Activated CD8-positive, alpha-beta T cell treated with anti-CD3 and anti-CD28 coated beads for 36 hours (primary cell): ENCODE measurements around the gene PGM2L1. TPM values are rescaled to one million over a fixed set of nuclear protein-coding genes. Genes with fewer than 3 reads are reported as not detected.
"Not testable (repeated sequence)": the region's sequence is repeated elsewhere in the genome, so short reads cannot be mapped to it uniquely, and the experiment has no call there.

Experiments
- ATAC-seq: fragments of 200-7000 bp; cut with Tn5 transposase; one replicate; pipeline ENCODE4 v1.10.0; 2021; ENCODE audit warnings: mild to moderate bottlenecking, moderate library complexity
- CTCF ChIA-PET: fragments of 350-600 bp; sonication (Branson Sonifier 250); formaldehyde crosslinking; loops from one replicate; lab custom pipeline; 2021; ENCODE audit warnings: antibody characterized with exemption; lab: Charles Lee
- POLR2A ChIA-PET: fragments of 350-600 bp; sonication (Branson Sonifier 250); formaldehyde crosslinking; loops from one replicate; lab custom pipeline; 2021; ENCODE audit warnings: antibody characterized with exemption; lab: Charles Lee
- DNase-seq: peaks from one replicate; pipeline ENCODE4 v3.0.0-alpha.2; 2020
- H3K27ac Mint-ChIP-seq: one replicate; pipeline ENCODE4 v1.8.0; 2021; ENCODE audit warnings: mild to moderate bottlenecking, mixed read lengths
- H3K27me3 Mint-ChIP-seq: one replicate; pipeline ENCODE4 v1.8.0; 2021; ENCODE audit warnings: mixed read lengths
- H3K36me3 Mint-ChIP-seq: one replicate; pipeline ENCODE4 v1.8.0; 2021; ENCODE audit warnings: low read depth, mixed read lengths
- H3K4me1 Mint-ChIP-seq: one replicate; pipeline ENCODE4 v1.8.0; 2021; ENCODE audit warnings: low read depth, mixed read lengths
- H3K4me3 Mint-ChIP-seq: one replicate; pipeline ENCODE4 v1.8.0; 2021; ENCODE audit warnings: mild to moderate bottlenecking, moderate library complexity, mixed read lengths
- H3K9me3 Mint-ChIP-seq: one replicate; pipeline ENCODE4 v1.8.0; 2021; ENCODE audit warnings: mixed read lengths
- CTCF ChIP-seq: fragments of 200-600 bp; IDR thresholded peaks from one replicate; pipeline ENCODE4 v1.8.0; 2022; ENCODE audit warnings: antibody characterized with exemption, mild to moderate bottlenecking
- intact Hi-C: fragments of 100-400 bp; cut with micrococcal nuclease; formaldehyde crosslinking; loops from one replicate; pipeline ENCODE4 v1.10.0; 2022
- total RNA-seq, 2 experiments: library from RNA; stranded (reverse); gene quantifications; one replicate each; pipeline ENCODE4 v1.2.3, GENCODE V29; 2021

Gene PGM2L1
- total RNA-seq, 2 experiments from 2014 or later, result 5.8 to 5.9 TPM

- no peak for TF ChIP-seq CTCF
- no peaks in the 10 kb centered on the region for H3K27me3 Mint-ChIP-seq
- no peak overlapping the region for H3K27ac Mint-ChIP-seq
- DNase-seq, result no peak
- no peaks in the 10 kb centered on the region for H3K9me3 Mint-ChIP-seq
- H3K36me3 Mint-ChIP-seq, result peaks cover 6% of the 10 kb centered on the region
- ATAC-seq, result no peak
- intact Hi-C loops, result no loop called here
- ChIA-PET CTCF (interaction anchor here (2.3 kb wide), 1 partner anchor 83 kb away, joined by 9 read pairs; no protein-coding TSS in a partner anchor), POLR2A (no interaction called here)
- H3K4me3 Mint-ChIP-seq, result no peak overlapping the region
- no peaks in the 10 kb centered on the region for H3K4me1 Mint-ChIP-seq
Observed at GRCh38 chr11:74338963-74339362, 59.3 kb downstream of the PGM2L1 start.

GRCh38 chr11:74333193-74333592, 65.0 kb downstream of the PGM2L1 start:
- ATAC-seq, result no peak
- no peaks in the 10 kb centered on the region for H3K27me3 Mint-ChIP-seq
- TF ChIP-seq CTCF, result no peak
- no peaks in the 10 kb centered on the region for H3K9me3 Mint-ChIP-seq
- ChIA-PET CTCF (interaction anchor here (1.9 to 2.3 kb wide), 2 partner anchors 12 to 78 kb away, joined by 7 to 8 read pairs; no protein-coding TSS in a partner anchor), POLR2A (no interaction called here)
- H3K27ac Mint-ChIP-seq, result no peak overlapping the region
- no peaks in the 10 kb centered on the region for H3K4me1 Mint-ChIP-seq
- DNase-seq, result no peak
- peaks cover 2% of the 10 kb centered on the region for H3K36me3 Mint-ChIP-seq
- no peak overlapping the region for H3K4me3 Mint-ChIP-seq
- intact Hi-C loops, result no loop called here

DNA sequence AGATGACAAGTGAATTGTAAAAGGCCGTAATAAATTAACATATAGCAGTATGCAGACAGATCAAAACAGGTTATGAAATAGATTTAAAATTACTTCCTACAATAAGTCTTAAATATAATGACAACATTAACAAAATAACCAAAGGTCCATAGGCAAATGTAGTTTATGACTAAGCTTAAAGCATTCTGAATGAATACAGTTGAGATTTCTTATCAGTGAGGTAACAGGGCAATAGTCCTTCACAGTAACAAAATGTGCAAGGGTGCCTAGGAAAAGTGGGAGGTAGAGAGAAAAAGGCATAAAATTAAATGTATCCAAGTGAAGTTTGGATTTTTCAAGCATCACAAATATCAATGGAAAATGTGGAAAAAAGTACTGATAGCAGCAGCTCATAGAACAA, 65.9 kb downstream of the PGM2L1 start:
- DNase-seq (no peak), ATAC-seq (no peak)
- no peaks in the 10 kb centered on the region for H3K27me3 Mint-ChIP-seq
- intact Hi-C loops, result no loop called here
- TF ChIP-seq CTCF, result no peak
- CTCF ChIA-PET, result no interaction called here
- POLR2A ChIA-PET, result no interaction called here
- H3K4me3 Mint-ChIP-seq, result no peak overlapping the region
- H3K4me1 Mint-ChIP-seq, result no peaks in the 10 kb centered on the region
- H3K36me3 Mint-ChIP-seq, result no peaks in the 10 kb centered on the region
- no peaks in the 10 kb centered on the region for H3K9me3 Mint-ChIP-seq
- no peak overlapping the region for H3K27ac Mint-ChIP-seq

- POLR2A ChIA-PET, result interaction anchor here (0.6 kb wide), 1 partner anchor 303 kb away, joined by 5 read pairs; no protein-coding TSS in a partner anchor
- DNase-seq, intact Hi-C loops: not testable (repeated sequence)
Observed at GRCh38 chr11:74331000-74331399, 67.2 kb downstream of the PGM2L1 start.

GRCh38 chr11:74330075-74330858, 68.0 kb downstream of the PGM2L1 start:
- no peak overlapping the region for H3K27ac Mint-ChIP-seq
- H3K36me3 Mint-ChIP-seq, result no peaks in the 10 kb centered on the region
- intact Hi-C loops, result no loop called here
- DNase-seq (no peak), ATAC-seq (no peak)
- CTCF ChIA-PET, result interaction anchor here (0.9 to 1.1 kb wide), 2 partner anchors 9 to 120 kb away, joined by 3 to 5 read pairs; no protein-coding TSS in a partner anchor
- H3K4me1 Mint-ChIP-seq, result no peaks in the 10 kb centered on the region
- POLR2A ChIA-PET, result interaction anchor here (1.1 kb wide), 1 partner anchor 25 kb away, joined by 3 read pairs; no protein-coding TSS in a partner anchor
- no peak for TF ChIP-seq CTCF
- H3K27me3 Mint-ChIP-seq, result no peaks in the 10 kb centered on the region
- H3K4me3 Mint-ChIP-seq, result no peak overlapping the region
- H3K9me3 Mint-ChIP-seq, result no peaks in the 10 kb centered on the region

More at GRCh38 chr11:74331000-74331399, 67.2 kb downstream of the PGM2L1 start:
- H3K4me3 Mint-ChIP-seq, CTCF ChIA-PET, H3K27me3 Mint-ChIP-seq, H3K27ac Mint-ChIP-seq, H3K36me3 Mint-ChIP-seq, H3K4me1 Mint-ChIP-seq, H3K9me3 Mint-ChIP-seq, ATAC-seq: not testable (repeated sequence)
